AG04449 (cell line): ENCODE data around the gene ZFP62.
A peak's percentile ranks its signal among the peaks of the same experiment; 100 is the strongest.

Experiments used
- CTCF ChIA-PET: fragments of 350-600 bp; formaldehyde crosslinking; extraction: SDS; loops from one replicate; lab custom pipeline; 2021; ENCODE audit warnings: antibody characterized with exemption; lab: Yijun Ruan, JAX
- POLR2A ChIA-PET: fragments of 400-600, 350-600 bp; formaldehyde crosslinking; extraction: SDS; loops from one replicate; lab custom pipeline; 2020; ENCODE audit warnings: antibody characterized with exemption, inconsistent platforms; lab: Yijun Ruan, JAX
- DNase-seq: peaks from one replicate; pipeline ENCODE4 v3.0.0-alpha.2; 2010; ENCODE audit warnings: low read depth, low spot score
- H3K4me3 ChIP-seq: 2 replicates; pipeline ENCODE4 v1.5.1; 2011; ENCODE audit warnings: low read depth, mild to moderate bottlenecking, control low read depth, low read length
- TF ChIP-seq, protein P1 (sequence below): IDR thresholded peaks from one replicate; pipeline ENCODE4 v1.5.1; 2011; ENCODE audit warnings: mild to moderate bottlenecking, moderate library complexity, low read length, control low read depth, inconsistent platforms; ENCODE audit not compliant: insufficient read depth; ENCODE audit errors: missing control alignments

ZFP62 gene

DNA sequence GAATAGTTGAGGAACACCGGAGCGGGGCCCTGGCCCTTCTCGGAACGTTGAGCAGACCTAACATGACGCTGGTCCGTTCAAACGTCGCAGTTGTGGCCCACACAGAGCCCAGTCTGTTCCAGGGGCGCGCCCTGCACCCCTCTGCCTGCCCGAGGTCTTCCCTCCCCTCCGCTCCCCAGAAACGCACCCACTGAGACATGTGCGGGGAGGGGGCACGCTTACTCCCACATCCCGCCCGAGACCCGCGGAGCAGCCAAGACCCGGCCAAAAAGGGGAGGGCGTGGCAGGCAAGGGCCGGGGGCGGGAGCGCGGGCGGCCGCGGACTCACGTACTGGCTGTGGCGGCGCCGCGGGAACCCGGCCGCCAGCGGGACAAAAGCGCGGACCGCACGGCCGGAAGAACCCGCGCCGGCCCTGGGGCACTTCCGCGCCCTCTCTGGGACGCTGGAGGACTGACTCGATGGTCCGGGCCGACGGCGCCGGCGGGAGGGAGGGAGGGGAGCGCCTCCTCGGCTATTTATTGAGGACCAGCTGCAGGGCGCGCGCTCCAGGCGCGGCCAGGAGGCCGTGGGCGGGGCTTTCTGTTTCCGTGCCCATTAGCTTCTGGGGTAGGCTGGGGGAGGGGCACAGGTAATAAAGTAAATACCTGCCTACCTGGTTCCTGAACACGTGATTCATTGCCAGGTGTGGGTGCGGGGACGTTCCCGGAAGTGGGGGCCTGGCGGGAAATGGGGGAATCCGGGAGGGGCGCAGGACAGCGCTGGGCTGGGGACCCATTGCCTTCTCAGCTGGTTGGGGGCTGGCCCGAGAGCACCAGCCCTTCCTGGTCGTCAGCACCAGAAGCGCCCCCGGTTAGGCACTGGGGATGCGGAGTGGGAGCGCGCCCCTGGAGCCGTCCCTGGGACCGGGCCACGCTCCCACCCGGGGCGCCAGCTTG, at the start of gene ZFP62:
TSS of gene ZFP62 (minus strand) at position 390 of the 936 bp plus-strand sequence. CDS start at position 333, 57 bp downstream.
- TF ChIP-seq, protein P1, sequence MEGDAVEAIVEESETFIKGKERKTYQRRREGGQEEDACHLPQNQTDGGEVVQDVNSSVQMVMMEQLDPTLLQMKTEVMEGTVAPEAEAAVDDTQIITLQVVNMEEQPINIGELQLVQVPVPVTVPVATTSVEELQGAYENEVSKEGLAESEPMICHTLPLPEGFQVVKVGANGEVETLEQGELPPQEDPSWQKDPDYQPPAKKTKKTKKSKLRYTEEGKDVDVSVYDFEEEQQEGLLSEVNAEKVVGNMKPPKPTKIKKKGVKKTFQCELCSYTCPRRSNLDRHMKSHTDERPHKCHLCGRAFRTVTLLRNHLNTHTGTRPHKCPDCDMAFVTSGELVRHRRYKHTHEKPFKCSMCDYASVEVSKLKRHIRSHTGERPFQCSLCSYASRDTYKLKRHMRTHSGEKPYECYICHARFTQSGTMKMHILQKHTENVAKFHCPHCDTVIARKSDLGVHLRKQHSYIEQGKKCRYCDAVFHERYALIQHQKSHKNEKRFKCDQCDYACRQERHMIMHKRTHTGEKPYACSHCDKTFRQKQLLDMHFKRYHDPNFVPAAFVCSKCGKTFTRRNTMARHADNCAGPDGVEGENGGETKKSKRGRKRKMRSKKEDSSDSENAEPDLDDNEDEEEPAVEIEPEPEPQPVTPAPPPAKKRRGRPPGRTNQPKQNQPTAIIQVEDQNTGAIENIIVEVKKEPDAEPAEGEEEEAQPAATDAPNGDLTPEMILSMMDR = no peak
- ChIA-PET POLR2A (interaction anchor here (0.9 kb wide), 1 partner anchor 51 kb away, joined by 3 read pairs; no protein-coding TSS in a partner anchor), CTCF (interaction anchor here (1.2 to 1.9 kb wide), 2 partner anchors 11 to 30 kb away, joined by 4 to 5 read pairs; no protein-coding TSS in a partner anchor)
- DNase-seq = peak; percentile 26
- H3K4me3 ChIP-seq = peak within 1 kb of the TSS; percentile 98

DNA sequence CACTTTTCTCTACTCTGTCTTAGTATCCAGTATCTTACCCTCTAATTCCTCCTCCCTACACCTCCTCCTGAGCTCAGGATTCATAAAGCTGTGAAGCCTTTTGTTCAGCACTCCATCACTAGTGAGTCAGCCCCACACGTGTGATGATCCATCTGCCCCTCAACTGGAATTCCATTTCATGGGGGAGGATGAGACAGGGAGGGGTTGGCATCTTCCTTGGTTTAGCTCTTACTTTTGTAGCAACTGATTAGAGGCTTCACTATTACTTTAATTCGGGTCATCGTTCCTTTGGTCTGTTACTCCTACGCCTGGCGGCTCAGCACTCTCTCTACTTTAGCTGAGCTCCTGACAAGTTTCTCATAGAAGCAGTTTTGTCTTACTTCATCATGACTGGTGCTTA, 49.7 kb upstream of the ZFP62 start:
- ChIA-PET CTCF (no interaction called here), POLR2A (no interaction called here)
- no peak overlapping the region for H3K4me3 ChIP-seq
- TF ChIP-seq, protein P1 = no peak
- DNase-seq = no peak

DNA sequence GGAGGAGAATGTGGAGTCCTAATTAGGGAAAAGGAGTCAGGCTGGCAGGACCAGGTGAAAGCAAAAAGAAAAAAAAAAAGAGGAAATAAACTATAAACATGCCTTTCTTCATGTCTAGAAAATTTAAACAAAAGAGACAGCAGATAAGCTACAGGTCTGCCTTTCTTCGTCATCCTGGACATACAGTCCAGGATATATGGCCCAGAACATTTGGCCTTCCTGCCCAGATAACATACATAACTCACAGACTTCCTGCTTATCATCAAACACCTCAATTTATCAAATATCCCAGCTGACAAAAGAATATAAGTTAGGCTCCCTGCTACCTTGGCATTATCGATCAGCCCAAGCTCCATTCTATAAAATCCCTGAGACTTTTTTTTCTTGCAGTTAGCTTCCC, 49.1 kb upstream of the ZFP62 start:
- DNase-seq = no peak
- POLR2A ChIA-PET = no interaction called here
- no peak overlapping the region for H3K4me3 ChIP-seq
- CTCF ChIA-PET = no interaction called here
- TF ChIP-seq, protein P1 = no peak

DNA sequence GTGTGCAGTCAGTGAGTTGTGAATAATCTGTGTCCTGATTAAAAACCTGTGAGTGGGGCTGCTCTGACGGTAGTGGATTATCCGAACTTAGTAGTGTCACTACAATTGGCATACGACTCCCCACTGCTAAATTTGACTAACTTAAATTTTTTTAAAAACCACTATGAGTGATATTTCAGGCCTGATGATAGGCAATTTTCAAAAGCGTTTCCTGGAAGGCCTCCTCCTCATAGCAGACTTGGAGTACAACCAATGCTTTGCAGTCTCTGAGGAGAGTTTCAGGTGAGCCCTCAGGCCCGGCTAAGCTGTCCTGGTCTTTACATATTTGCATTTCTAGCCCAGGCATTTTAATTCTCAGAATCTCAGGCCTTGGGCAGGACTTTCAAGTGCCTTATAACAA, 48.7 kb upstream of the ZFP62 start:
- TF ChIP-seq, protein P1 = no peak
- no peak overlapping the region for H3K4me3 ChIP-seq
- ChIA-PET CTCF (no interaction called here), POLR2A (no interaction called here)
- DNase-seq = no peak

DNA sequence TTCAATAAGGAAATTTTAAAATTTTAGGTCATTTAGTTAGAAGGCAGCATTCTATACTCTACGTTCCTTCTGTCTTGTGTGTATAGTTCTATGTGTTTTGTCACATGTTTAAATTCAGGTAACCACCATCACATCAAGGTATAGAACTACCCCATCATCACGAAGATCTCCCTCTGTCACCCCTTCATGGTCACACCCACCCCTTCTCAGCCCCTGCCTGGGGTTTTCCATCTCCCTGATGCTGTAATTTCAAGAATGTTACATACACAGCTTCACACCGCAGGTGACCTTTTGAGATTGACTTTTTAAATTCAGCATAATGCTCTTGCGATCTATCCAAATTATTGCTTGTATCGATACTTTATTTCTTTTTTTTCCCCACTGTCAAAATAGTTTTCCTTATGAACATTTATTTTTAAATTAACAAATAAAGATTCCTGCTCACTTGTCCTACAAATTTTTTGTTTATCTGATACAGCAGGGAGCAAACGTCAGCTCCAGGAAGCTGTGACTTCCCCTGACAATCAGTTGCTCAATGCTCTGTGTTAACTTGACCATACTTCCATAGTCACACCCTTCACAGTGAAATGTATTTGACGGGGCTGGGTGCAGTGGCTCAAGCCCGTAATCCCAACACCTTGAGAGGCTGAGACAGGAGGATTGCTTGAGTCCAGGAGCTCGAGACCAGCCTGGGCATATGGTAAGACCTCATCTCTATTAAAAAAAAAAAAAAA, 48.1 kb upstream of the ZFP62 start:
- CTCF ChIA-PET = no interaction called here
- H3K4me3 ChIP-seq = no peak overlapping the region
- POLR2A ChIA-PET = no interaction called here
- DNase-seq = no peak
- TF ChIP-seq, protein P1 = no peak

DNA sequence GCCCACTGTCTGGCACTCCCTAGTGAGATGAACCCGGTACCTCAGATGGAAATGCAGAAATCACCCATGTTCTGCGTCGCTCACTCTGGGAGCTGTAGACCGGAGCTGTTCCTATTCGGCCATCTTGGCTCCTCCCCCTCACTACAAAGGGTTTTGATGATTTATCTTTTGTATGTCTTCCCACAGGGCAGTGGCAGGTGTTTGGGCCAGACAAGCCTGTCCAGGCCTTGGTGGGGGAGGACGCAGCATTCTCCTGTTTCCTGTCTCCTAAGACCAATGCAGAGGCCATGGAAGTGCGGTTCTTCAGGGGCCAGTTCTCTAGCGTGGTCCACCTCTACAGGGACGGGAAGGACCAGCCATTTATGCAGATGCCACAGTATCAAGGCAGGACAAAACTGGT, 47.3 kb upstream of the ZFP62 start:
- POLR2A ChIA-PET = no interaction called here
- CTCF ChIA-PET = no interaction called here
- DNase-seq = no peak
- no peak overlapping the region for H3K4me3 ChIP-seq
- TF ChIP-seq, protein P1 = no peak
